Measurements from ENCODE around the gene CLIC5.

CLIC5 gene

DNA sequence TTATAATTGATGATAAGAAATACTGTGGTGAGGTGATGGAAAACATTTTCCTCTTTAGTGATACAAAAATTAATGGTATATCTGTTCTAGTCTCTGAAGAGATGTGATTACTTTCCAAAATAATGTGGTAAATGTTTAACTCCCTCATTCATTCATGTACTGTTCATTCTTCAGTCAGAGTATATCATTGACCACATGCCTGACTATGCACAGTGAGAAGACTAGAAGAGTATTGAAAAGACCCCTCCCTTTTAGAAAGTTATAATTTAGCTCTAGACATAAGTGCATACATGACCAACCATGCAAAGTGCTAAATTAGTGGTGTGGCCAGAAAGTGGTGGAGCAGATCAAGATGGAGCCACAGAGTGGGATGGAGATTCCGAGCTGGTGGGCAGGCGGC is 133.0 kb downstream of the CLIC5 start:
- DNase-seq: no peak
- TF ChIP-seq POLR2A (IDR thresholded peaks at IDR 0.05; ENCODE audit: low read length): no peak
- no peak for TF ChIP-seq GATA1 (IDR thresholded peaks at IDR 0.05; ENCODE audit: low read depth, low read length)

DNA sequence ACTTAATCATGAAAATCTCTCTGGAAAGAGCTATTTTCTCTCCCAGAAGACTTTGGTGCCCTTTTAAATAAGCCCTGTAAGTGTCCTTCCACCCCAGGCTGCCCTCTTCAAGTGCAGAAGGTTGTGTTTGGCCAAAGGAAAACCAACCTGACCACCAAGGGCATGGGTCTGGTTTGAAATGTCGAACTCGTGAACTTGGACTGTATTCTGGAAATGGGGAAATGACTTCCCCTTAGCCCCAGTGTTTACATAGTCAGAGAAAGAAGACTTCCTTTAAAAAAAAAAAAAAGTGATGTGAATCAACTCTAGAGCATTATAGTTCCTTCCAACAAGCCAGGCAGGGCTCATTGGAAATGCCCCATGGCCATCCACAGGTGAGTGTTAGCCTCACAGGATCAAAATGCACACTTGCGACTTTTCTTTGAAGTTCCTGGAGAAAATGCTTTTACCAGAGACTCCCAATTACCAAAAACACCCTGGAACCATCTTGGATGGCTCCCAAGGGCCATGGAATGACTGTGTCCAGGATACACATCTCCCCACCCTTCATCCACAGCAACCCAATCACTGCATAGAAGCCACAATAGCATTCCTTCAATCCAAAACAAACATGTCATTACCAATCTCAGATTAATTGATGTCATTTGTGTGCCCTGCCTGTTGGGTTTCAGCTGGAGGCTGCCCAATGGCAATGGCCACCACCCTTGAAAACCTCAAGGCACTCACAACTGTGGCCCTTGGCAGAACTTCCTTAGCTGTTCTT is 133.8 kb downstream of the CLIC5 start:
- no peak for DNase-seq
- TF ChIP-seq POLR2A (IDR thresholded peaks at IDR 0.05; ENCODE audit: low read length) (no peak), GATA1 (IDR thresholded peaks at IDR 0.05; ENCODE audit: low read depth, low read length) (no peak)

DNA sequence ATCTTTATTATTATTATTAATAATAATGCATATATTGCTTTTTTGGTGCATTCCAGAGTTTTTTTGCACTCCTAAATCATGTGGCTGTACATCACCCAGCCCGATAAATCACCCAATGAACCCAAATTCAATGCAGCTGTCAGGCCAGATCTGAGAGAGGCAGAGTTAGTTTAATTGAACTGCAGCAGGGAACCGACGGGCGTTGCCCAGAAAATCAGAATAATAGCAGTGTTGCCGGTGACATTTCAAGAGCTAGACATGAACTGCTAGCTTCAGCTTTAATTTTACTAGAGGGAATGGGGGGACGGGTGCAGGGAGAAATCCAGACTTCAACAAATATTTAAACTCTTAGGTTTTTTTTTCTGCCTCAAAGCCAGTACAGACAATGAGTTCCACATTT is 135.0 kb downstream of the CLIC5 start:
- no peak for DNase-seq
- TF ChIP-seq POLR2A (IDR thresholded peaks at IDR 0.05; ENCODE audit: low read length) (no peak), GATA1 (IDR thresholded peaks at IDR 0.05; ENCODE audit: low read depth, low read length) (no peak)

DNA sequence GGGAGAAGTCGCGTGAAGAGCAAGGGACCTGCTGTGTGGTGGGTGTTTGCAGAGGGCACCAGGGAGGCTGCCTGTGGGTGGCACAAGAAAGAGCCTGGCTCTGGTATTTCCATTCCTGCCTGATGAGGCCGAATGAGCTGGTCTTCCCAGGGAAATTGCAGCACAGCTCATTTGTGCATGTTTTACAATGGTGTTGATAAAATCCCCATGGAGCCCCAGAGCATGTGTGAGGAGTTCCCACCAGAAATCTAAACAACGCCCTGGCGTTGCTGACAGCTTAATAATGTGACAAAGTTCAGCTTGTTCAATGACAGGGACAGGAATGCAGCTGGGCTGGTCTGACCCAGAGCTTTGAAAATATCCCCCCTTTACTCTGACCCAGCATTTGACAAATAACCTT is 135.5 kb downstream of the CLIC5 start:
- TF ChIP-seq POLR2A (IDR thresholded peaks at IDR 0.05; ENCODE audit: low read length) (no peak), GATA1 (IDR thresholded peaks at IDR 0.05; ENCODE audit: low read depth, low read length) (no peak)
- no peak for DNase-seq

DNA sequence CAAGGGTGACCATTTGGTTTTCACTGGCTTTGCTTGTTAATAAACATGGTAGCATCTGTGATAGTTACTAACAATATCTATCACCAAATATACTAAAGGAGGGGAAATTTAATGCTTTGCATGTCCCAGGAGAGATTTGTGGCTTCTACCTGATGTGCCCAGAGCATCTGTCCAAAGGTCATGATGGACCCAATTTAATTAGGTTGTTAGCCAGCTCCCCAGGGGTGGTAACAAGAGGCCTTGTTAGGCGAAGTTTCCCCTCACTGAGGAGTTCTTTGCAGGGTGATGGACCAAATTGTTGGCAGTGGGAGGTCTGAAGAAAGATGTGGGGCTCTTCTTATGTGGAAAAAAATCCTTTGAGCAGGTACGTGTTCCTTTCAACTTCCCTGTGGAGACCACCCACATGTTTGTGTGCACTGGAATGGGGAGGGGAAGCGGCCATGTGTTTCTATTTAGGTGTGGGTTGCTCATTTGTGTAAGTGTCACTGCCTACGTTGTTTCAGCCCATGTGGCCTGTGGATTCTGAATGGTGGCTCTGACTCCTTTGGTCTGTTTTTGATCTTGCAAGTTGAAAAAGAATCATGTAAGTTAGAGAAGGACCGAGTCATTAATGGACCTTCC is 137.6 kb downstream of the CLIC5 start:
- DNase-seq: no peak
- TF ChIP-seq POLR2A (IDR thresholded peaks at IDR 0.05; ENCODE audit: low read length) (no peak), GATA1 (IDR thresholded peaks at IDR 0.05; ENCODE audit: low read depth, low read length) (no peak)

DNA sequence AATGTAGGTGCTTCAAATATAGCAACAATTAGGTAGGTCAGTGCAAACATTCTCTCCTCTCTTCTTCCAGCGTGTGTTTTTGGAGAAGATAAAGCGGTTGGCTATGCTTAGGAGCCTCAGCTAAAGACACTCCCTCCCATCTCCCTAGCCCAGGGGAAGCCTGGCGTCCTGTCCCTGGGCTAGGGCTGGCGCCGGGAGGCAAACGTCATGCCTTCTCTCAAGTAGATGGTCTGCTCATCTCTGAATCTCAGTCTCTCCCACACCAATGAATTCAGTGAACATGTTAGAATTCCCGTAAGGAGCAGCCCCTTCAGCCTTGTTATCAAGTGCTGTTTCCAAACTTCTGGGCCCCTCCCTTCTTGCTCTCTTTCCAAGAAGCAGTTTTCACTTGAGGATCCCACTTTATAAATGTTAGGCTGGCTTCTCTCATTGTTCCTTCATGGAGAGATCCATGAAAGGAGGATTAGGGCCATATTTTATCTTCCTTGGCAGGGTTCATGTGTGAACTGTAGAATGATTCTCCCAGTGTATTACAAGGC is 142.8 kb downstream of the CLIC5 start:
- DNase-seq: no peak
- TF ChIP-seq GATA1 (IDR thresholded peaks at IDR 0.05; ENCODE audit: low read depth, low read length) (no peak), POLR2A (IDR thresholded peaks at IDR 0.05; ENCODE audit: low read length) (no peak)

DNA sequence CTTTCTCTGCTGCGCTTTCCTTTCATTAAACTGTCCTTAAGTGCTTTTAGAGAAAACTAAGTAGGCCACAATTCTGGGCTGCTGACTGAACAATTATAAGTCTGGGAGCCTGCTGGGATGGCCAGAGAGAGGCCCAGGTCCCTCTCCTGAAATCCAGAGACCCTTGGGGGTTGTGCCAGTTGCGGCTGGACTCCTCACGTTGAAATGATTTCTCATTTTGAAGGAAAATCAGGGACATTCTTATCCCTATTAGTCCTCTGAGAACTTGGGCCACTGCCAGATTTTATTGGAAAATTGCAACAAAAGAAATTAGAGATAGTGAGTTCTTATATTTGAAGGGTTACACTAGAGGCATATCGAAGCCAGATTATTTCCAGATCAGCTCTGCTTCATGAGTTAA is 145.1 kb downstream of the CLIC5 start:
- no peak for DNase-seq
- TF ChIP-seq GATA1 (IDR thresholded peaks at IDR 0.05; ENCODE audit: low read depth, low read length): no peak
- no peak for TF ChIP-seq POLR2A (IDR thresholded peaks at IDR 0.05; ENCODE audit: low read length)

DNA sequence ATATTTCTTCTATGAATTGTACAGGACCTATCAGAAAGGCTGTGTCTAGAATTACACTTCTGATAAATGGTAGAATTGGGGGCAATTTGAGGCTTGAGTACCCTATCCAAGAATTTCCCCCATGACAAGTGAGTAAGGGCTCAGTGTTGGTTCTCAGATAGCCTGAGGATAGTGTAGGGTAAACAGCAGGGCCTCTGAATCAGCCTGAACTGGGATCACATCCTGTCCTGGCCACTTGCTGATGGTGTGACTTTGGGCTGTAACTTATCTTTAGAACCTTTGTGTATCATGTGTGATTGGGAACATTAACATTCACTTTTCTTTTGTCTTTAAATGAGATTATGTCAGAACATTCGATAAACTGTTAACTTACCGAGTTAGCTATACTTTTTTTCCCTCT is 151.0 kb downstream of the CLIC5 start:
- TF ChIP-seq GATA1 (IDR thresholded peaks at IDR 0.05; ENCODE audit: low read depth, low read length) (no peak), POLR2A (IDR thresholded peaks at IDR 0.05; ENCODE audit: low read length) (no peak)
- no peak for DNase-seq

DNA sequence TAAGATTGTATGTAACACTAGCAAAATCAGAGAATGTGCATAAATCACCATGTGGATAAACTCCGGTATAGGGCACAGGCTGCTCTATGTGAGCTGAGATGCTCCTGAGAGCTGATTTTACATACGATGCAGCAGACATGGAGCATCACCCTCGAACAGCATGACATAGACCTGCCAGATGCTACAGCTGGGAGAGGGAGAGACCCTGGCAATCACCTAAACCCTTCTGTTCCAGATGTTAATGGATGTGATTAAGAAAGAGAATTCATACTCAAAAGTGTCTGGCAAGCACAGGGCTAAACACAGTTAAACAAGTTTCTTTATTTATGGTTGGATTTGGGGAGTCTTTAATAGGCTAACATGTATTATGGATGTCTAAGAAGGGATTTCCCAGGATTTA is 157.0 kb downstream of the CLIC5 start:
- DNase-seq: no peak
- no peak for TF ChIP-seq POLR2A (IDR thresholded peaks at IDR 0.05; ENCODE audit: low read length)
- no peak for TF ChIP-seq GATA1 (IDR thresholded peaks at IDR 0.05; ENCODE audit: low read depth, low read length)

DNA sequence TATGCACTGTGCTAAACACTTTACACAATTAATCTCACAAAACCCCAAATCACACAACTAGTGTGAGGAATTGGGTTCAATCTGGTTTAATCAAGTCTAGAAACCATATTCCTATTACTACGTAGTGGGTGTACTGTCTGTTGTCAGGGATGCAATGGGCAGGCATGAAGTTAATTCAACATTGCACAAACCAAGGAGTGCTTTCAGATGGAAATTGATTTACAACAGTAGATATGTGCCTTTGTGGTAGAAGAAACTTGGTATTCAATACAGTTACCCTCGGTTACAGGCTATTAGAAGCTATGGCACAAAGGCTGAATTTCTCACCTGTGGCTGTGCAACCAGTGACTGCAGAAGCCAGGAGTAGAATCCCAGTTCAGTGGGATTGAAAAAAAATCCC is 157.8 kb downstream of the CLIC5 start:
- TF ChIP-seq GATA1 (IDR thresholded peaks at IDR 0.05; ENCODE audit: low read depth, low read length): no peak
- TF ChIP-seq POLR2A (IDR thresholded peaks at IDR 0.05; ENCODE audit: low read length): no peak
- DNase-seq: no peak

DNA sequence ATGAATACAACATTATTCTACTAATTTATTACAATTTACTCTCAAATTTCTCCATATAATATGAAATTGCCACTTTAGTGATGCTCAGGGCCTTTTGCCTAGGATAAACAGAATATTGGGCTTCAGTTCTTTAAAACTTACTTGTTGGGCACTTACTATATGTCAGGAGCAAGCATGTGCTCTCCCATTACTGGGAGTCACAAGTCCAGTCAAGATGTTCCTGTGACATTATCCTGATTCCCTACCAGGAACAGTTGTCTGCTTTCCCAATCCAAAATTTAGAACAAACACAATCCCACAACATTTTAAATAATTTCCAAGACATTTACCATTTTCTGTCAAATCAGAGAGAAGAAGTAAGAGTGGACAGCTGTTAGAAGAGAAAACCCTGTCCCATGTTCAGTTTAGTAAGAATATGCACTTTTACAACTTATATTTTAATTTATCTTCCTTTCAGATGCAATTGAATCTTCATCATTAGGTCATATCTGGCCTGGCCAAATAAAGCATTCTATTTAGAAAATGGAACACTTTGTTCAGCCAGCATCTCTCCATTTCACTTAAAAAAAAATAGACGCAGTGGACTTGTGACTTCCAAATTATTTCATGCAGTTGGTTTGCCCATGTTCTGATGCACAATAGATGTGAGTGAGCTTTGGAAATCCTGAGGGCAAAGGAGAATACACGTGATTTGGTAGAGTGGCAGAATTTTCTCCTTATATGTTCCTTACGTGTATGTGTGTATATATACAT is 159.8 kb downstream of the CLIC5 start:
- no peak for TF ChIP-seq POLR2A (IDR thresholded peaks at IDR 0.05; ENCODE audit: low read length)
- no peak for DNase-seq

DNA sequence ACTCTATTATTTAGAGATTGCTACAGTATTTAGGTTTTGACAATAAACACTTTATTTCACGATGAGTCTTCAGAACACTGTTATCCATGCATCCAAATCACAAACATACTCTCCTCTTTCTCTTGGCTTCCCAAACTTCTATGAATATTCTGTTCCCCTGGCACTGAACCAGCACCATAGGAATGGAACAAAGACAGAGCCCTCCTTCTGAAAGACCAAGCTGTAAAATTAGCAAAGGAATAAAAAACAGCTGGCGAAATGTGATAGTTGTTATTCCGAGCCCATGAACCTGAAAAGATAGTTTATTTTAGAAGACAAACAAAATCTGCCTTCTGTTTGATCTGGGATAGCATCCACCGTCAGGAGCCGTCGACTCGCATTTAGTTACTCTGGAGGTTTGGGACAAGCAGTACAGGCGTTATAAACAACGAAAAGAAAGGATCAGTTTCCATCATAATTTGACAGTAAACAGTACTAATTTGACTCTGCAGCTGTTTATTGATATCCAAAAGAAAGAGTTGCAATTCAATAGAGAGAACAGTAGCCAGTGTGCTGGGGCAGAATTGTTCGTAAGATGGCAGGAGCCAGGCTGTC is 161.4 kb downstream of the CLIC5 start:
- DNase-seq: no peak
- TF ChIP-seq POLR2A (IDR thresholded peaks at IDR 0.05; ENCODE audit: low read length) (no peak), GATA1 (IDR thresholded peaks at IDR 0.05; ENCODE audit: low read depth, low read length) (no peak)

DNA sequence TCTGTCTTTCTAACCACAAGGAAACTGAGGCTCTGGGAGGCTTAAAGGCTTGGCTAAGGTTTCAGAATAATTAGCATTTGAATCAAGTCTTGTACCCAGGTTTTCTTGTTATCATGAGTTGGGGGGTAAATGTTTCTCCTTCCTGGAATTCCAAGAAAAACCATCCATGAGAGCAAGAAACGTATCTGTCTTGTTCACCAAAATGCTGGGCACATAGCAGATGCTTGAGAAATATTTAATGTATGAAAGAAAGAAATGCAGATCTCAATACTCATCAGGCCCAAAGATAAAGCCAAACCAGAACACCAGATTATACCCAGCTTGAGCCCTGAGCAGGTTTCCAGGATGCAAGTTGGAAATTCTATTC is 164.6 kb downstream of the CLIC5 start:
- TF ChIP-seq GATA1 (IDR thresholded peaks at IDR 0.05; ENCODE audit: low read depth, low read length): no peak
- no peak for TF ChIP-seq POLR2A (IDR thresholded peaks at IDR 0.05; ENCODE audit: low read length)
- no peak for DNase-seq

DNA sequence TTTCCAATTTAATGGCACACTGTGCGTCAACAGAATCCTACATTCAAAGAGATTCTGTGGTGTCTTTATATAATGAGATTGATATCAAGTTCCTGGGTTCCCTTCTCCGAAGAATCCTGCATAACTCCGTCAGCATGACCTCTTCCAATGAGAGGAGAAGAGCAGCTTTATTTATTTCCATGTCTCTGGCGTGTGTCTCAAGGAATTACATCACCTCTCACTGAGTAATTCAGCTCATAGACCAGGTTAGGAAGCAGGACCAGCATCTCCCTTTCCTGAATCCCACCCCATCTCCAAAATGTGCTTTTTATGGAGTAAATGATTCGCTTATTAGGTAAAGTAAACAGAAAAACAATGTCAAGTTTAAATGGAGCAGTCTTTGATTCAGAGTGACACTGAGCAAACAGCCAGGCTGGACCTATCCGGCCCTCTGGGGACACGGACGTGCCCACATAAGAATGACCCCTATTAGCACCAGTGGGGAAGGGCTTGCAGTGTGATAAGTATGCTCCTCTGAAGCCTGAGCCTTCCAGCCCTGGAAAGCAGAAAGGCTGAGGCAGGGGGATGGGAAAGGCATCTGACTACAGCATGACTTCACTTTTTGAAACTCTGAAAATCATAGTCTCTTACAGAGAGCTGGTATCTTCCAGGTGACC is 165.2 kb downstream of the CLIC5 start:
- no peak for TF ChIP-seq GATA1 (IDR thresholded peaks at IDR 0.05; ENCODE audit: low read depth, low read length)
- no peak for TF ChIP-seq POLR2A (IDR thresholded peaks at IDR 0.05; ENCODE audit: low read length)
- DNase-seq: no peak
